A549 (cell line): ENCODE measurements around the gene SSX2IP.

ENCODE experiments used
- BCL3 ChIP-seq: fragments of >200 bp; sonication (Bioruptor Twin); formaldehyde crosslinking; IDR thresholded peaks from 3 replicates; pipeline ENCODE4 v1.6.1; 2016
- CTCF ChIP-seq: fragments of >200 bp; sonication (Bioruptor Twin); formaldehyde crosslinking; IDR thresholded peaks from 3 replicates; pipeline ENCODE4 v1.5.1; 2016
- EP300 ChIP-seq, 2 experiments: fragments of >200 bp; sonication (Bioruptor Twin); formaldehyde crosslinking; IDR thresholded peaks; 2 replicates in 1 of 2; 3 replicates in 1 of 2; pipeline ENCODE4 v1.6.1; 2016 to 2017
- FOXS1 ChIP-seq: fragments of 250-450 bp; sonication (Bioruptor Pico); IDR thresholded peaks from 2 replicates; pipeline ENCODE4 v1.5.0; 2020; ENCODE audit warnings: mild to moderate bottlenecking, moderate library complexity
- HES2 ChIP-seq: fragments of >200 bp; sonication (Bioruptor Twin); formaldehyde crosslinking; IDR thresholded peaks from 2 replicates; pipeline ENCODE4 v1.6.1; 2016
- HMGXB4 ChIP-seq: fragments of 250-450 bp; sonication (Bioruptor Pico); IDR thresholded peaks from 2 replicates; pipeline ENCODE4 v1.5.0; 2021; ENCODE audit warnings: mild to moderate bottlenecking, moderate library complexity, borderline replicate concordance
- JUN ChIP-seq, 2 experiments: fragments of >200 bp; sonication (Bioruptor Twin); formaldehyde crosslinking; IDR thresholded peaks; 2 replicates in 1 of 2; 3 replicates in 1 of 2; pipeline ENCODE4 v1.6.1; 2016 to 2017
- KDM1A ChIP-seq: fragments of 200-600 bp; sonication (generic); IDR thresholded peaks from 2 replicates; pipeline ENCODE4 v1.6.1; 2016; ENCODE audit warnings: low read depth, mild to moderate bottlenecking
- MAX ChIP-seq: IDR thresholded peaks from 2 replicates; pipeline ENCODE4 v1.6.1; 2012
- MYC ChIP-seq: IDR thresholded peaks from 2 replicates; pipeline ENCODE4 v1.6.1; 2012; ENCODE audit warnings: mild to moderate bottlenecking, inconsistent platforms, low read length, improper control_type of control experiment, borderline replicate concordance
- POLR2A ChIP-seq: IDR thresholded peaks from 2 replicates; pipeline ENCODE4 v1.6.1; 2012; ENCODE audit warnings: mild to moderate bottlenecking, low read length
- RAD21 ChIP-seq, 2 experiments: fragments of >200 bp in 1 of 2; sonication (Bioruptor Twin) in 1 of 2; formaldehyde crosslinking in 1 of 2; IDR thresholded peaks in 1 of 2; conservative IDR thresholded peaks in 1 of 2; 2 replicates in 1 of 2; 3 replicates in 1 of 2; pipeline ENCODE4 v1.6.1; 2012 to 2018; ENCODE audit warnings: inconsistent platforms in 1 of 2
- REST ChIP-seq: fragments of 200-600 bp; sonication (generic); IDR thresholded peaks from 2 replicates; pipeline ENCODE4 v1.6.1; 2016; ENCODE audit warnings: antibody characterized with exemption, mild to moderate bottlenecking, moderate library complexity
- RNF2 ChIP-seq: fragments of 200-600 bp; sonication (generic); IDR thresholded peaks from 2 replicates; pipeline ENCODE4 v1.6.1; 2016; ENCODE audit warnings: low read depth, mild to moderate bottlenecking, antibody characterized with exemption, moderate library complexity, borderline replicate concordance

- TF ChIP-seq KDM1A: no peak
- TF ChIP-seq CTCF: no peak
- no peak for TF ChIP-seq RNF2
- no peak for TF ChIP-seq EP300 (IDR thresholded peaks at IDR 0.05)
- TF ChIP-seq JUN (IDR thresholded peaks at IDR 0.05): no peak
- no peak for TF ChIP-seq HES2
- no peak for TF ChIP-seq MAX
- TF ChIP-seq MYC: no peak
- TF ChIP-seq POLR2A: no peak
- TF ChIP-seq REST: no peak
- TF ChIP-seq BCL3: no peak
- TF ChIP-seq HMGXB4 (CRISPR knock-in tag): no peak
- no peak for TF ChIP-seq FOXS1 (CRISPR knock-in tag)
- TF ChIP-seq RAD21 (conservative IDR thresholded peaks at IDR 0.05 in 1 of 2, IDR thresholded peaks at IDR 0.05 in 1 of 2): no peak
Measured at GRCh38 chr1:84721152-84721551, 30.9 kb upstream of the SSX2IP start.
